Panc1 (cell line): ENCODE data around the gene PRMT9. TPM values are rescaled to one million over a fixed set of nuclear protein-coding genes. Genes with fewer than 3 reads are reported as not detected.
A peak's percentile ranks its signal among the peaks of the same experiment; 100 is the strongest.

Source experiments
- ATAC-seq: fragments of 200-7000 bp; cut with Tn5 transposase; 2 replicates; pipeline ENCODE4 v1.9.1; 2020; ENCODE audit warnings: mild to moderate bottlenecking, moderate library complexity
- BruUV-seq: library from RNA; stranded (reverse); fragments of 400-500 nt; replicated peaks from 2 replicates; lab custom pipeline; 2021; lab: Mats Ljungman, UMichigan
- CTCF ChIA-PET: fragments of 300-600 bp; sonication (Branson Sonifier 250); formaldehyde crosslinking; loops from one replicate; lab custom pipeline; 2022; ENCODE audit warnings: antibody characterized with exemption; lab: Charles Lee
- POLR2A ChIA-PET: fragments of 300-600 bp; sonication (Branson Sonifier 250); formaldehyde crosslinking; loops from one replicate; lab custom pipeline; 2022; ENCODE audit warnings: antibody characterized with exemption; lab: Charles Lee
- DNase-seq: peaks from one replicate; pipeline ENCODE4 v3.0.0-alpha.2; 2010; ENCODE audit warnings: low read depth, low spot score
- H3K27ac ChIP-seq: 2 replicates; pipeline ENCODE4 v1.5.1; 2011; ENCODE audit warnings: mild to moderate bottlenecking, low read length, inconsistent platforms
- H3K27me3 ChIP-seq: fragments of 200-500 bp; sonication (Bioruptor generic); 2 replicates; pipeline ENCODE4 v1.6.0; 2014; ENCODE audit warnings: low read length, inconsistent platforms; ENCODE audit not compliant: control insufficient read depth, insufficient read depth
- H3K36me3 ChIP-seq: fragments of 200-500 bp; sonication (Bioruptor generic); 2 replicates; pipeline ENCODE4 v1.5.1; 2014; ENCODE audit warnings: inconsistent platforms, mild to moderate bottlenecking, low read length, moderate library complexity; ENCODE audit not compliant: control insufficient read depth, insufficient read depth
- H3K4me1 ChIP-seq: 2 replicates; pipeline ENCODE4 v1.5.1; 2011; ENCODE audit warnings: inconsistent platforms, mild to moderate bottlenecking, low read length, moderate library complexity; ENCODE audit not compliant: control insufficient read depth, insufficient read depth
- H3K4me3 ChIP-seq, 2 experiments: 2 replicates each; pipeline ENCODE4 v1.5.1; 2011 to 2012; ENCODE audit warnings: low read depth in 2 of 2, low read length in 2 of 2, mild to moderate bottlenecking in 2 of 2, inconsistent platforms in 1 of 2, moderate library complexity in 1 of 2
- H3K9me3 ChIP-seq: fragments of 200-500 bp; sonication (Bioruptor generic); 2 replicates; pipeline ENCODE4 v1.5.1; 2014; ENCODE audit warnings: low read depth, mild to moderate bottlenecking, inconsistent platforms, low read length, moderate library complexity; ENCODE audit not compliant: control insufficient read depth, insufficient read depth
- POLR2AphosphoS5 ChIP-seq: IDR thresholded peaks from 2 replicates; pipeline ENCODE4 v1.6.1; 2012; ENCODE audit warnings: mild to moderate bottlenecking, low read depth, low read length, moderate library complexity
- SIN3A ChIP-seq: IDR thresholded peaks from 2 replicates; pipeline ENCODE4 v1.6.1; 2012; ENCODE audit warnings: low read depth, mild to moderate bottlenecking, low read length, moderate library complexity, borderline replicate concordance; ENCODE audit not compliant: insufficient read depth
- TCF7L2 ChIP-seq: IDR thresholded peaks from 2 replicates; pipeline ENCODE4 v1.6.1; 2011; ENCODE audit warnings: mild to moderate bottlenecking, low read depth, low read length, inconsistent platforms
- in situ Hi-C: cut with HindIII; loops from 2 replicates; pipeline ENCODE4 v1.10.0; 2016; ENCODE audit warnings: low sequenced_read_pairs, low pct_unique_long_range_greater_than_20kb
- intact Hi-C: fragments of 100-400 bp; cut with micrococcal nuclease; formaldehyde crosslinking; loops from one replicate; pipeline ENCODE4 v1.10.0; 2022; ENCODE audit not compliant: unreplicated experiment
- total RNA-seq: library from RNA; stranded (reverse); gene quantifications from one replicate; pipeline ENCODE4 v1.2.1, GENCODE V29; 2021; ENCODE audit not compliant: unreplicated experiment
- TF ChIP-seq, protein P1 (sequence below), 2 experiments: IDR thresholded peaks; 2 replicates each; pipeline ENCODE4 v1.6.1; 2011 to 2012; ENCODE audit warnings: low read depth in 2 of 2, control low read depth in 1 of 2, low read length in 1 of 2, mild to moderate bottlenecking in 1 of 2, moderate library complexity in 1 of 2; ENCODE audit not compliant: insufficient read depth in 1 of 2
- TF ChIP-seq, protein P2 (sequence below): fragments of 450-650 bp; IDR thresholded peaks from 2 replicates; pipeline ENCODE4 v1.5.1; 2017; ENCODE audit warnings: mild to moderate bottlenecking

The PRMT9 gene
- total RNA-seq, 1 experiment from 2014 or later = 4.4 TPM

DNA sequence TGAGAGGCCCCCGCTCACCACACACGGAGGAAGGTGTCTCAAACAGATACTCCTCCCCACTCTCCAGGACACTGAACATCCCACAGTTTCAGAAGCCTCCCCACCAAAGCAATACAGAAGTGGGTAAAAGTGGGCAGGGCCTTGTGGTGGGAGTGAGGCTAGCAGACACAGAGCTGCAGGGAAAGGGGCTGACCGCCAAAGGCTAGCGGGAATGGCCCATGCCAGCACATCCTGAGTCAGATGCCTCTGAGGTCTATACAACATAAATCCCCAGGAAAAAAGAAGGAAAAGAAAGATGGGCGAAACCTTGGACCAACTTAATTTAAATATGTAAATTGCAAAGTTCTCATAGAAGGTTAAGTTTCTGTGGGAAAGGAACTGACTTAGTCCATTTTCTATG is 26.0 kb upstream of the PRMT9 start:
- Histone ChIP-seq H3K4me1 (no peaks in the 10 kb centered on the region), H3K4me3 (no peak overlapping the region), H3K9me3 (no peaks in the 10 kb centered on the region), H3K27me3 (no peaks in the 10 kb centered on the region), H3K27ac (no peak overlapping the region), H3K36me3 (no peaks in the 10 kb centered on the region)
- BruUV-seq = no TSS peak
- POLR2A ChIA-PET = interaction anchor here (0.6 kb wide), 1 partner anchor 45 kb away, joined by 3 read pairs; no protein-coding TSS in a partner anchor
- TF ChIP-seq, protein P1, sequence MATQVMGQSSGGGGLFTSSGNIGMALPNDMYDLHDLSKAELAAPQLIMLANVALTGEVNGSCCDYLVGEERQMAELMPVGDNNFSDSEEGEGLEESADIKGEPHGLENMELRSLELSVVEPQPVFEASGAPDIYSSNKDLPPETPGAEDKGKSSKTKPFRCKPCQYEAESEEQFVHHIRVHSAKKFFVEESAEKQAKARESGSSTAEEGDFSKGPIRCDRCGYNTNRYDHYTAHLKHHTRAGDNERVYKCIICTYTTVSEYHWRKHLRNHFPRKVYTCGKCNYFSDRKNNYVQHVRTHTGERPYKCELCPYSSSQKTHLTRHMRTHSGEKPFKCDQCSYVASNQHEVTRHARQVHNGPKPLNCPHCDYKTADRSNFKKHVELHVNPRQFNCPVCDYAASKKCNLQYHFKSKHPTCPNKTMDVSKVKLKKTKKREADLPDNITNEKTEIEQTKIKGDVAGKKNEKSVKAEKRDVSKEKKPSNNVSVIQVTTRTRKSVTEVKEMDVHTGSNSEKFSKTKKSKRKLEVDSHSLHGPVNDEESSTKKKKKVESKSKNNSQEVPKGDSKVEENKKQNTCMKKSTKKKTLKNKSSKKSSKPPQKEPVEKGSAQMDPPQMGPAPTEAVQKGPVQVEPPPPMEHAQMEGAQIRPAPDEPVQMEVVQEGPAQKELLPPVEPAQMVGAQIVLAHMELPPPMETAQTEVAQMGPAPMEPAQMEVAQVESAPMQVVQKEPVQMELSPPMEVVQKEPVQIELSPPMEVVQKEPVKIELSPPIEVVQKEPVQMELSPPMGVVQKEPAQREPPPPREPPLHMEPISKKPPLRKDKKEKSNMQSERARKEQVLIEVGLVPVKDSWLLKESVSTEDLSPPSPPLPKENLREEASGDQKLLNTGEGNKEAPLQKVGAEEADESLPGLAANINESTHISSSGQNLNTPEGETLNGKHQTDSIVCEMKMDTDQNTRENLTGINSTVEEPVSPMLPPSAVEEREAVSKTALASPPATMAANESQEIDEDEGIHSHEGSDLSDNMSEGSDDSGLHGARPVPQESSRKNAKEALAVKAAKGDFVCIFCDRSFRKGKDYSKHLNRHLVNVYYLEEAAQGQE (IDR thresholded peaks at IDR 0.05; ENCODE audit: insufficient read depth in 1 of 2, low read depth in 2 of 2, low read length in 1 of 2) = no peak
- no peak for TF ChIP-seq TCF7L2
- TF ChIP-seq POLR2AphosphoS5 = no peak
- no peak for TF ChIP-seq SIN3A
- TF ChIP-seq, protein P2, sequence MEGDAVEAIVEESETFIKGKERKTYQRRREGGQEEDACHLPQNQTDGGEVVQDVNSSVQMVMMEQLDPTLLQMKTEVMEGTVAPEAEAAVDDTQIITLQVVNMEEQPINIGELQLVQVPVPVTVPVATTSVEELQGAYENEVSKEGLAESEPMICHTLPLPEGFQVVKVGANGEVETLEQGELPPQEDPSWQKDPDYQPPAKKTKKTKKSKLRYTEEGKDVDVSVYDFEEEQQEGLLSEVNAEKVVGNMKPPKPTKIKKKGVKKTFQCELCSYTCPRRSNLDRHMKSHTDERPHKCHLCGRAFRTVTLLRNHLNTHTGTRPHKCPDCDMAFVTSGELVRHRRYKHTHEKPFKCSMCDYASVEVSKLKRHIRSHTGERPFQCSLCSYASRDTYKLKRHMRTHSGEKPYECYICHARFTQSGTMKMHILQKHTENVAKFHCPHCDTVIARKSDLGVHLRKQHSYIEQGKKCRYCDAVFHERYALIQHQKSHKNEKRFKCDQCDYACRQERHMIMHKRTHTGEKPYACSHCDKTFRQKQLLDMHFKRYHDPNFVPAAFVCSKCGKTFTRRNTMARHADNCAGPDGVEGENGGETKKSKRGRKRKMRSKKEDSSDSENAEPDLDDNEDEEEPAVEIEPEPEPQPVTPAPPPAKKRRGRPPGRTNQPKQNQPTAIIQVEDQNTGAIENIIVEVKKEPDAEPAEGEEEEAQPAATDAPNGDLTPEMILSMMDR = no peak
- no peak for DNase-seq
- CTCF ChIA-PET = interaction anchor here (0.6 to 1.4 kb wide), 3 partner anchors 127 to 157 kb away, joined by 4 to 7 read pairs (median 5); no protein-coding TSS in a partner anchor
- 0 out of 2 replicates have a peak, but pooled peaks have one; percentile 49 for ATAC-seq
- intact Hi-C loops = loop anchor here (1.0 kb wide), 1 partner anchor 17 kb away; no protein-coding TSS in a partner anchor
- in situ Hi-C loops = no loop called here

DNA sequence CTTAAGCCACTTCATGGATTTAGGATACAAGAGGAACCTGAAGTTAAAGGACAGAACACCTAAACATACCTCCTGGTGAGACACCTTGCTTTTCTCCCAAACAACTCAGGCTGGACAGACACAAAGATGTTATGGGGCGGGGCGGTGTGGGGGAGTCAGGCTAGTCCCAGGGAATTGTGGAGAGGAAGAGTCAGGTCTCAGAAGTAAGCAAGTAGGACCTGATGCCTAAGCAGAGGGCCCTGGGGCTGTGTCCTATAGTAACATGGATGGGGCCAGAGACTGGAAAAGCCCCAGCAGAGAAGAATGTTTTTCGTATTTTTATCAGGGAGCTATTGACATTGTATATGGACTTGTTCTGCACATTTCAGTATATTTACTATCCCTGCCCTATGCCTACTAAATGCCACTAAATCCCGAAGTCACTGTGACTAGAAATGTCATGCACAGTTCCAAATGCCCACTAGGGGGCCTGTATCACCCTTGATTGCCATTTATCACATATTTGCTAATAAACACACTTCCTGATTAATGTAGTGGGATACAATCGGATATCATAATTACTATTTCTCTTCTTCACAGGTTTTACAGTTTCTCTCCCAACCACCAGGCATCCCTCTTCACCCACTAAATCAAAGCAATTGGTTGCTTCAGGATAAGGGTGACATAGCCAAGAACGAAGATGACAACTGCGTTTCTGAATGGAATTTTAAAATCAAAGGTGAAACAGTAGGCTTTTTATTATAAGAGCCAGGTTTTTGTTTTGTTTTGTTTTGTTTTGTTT is 24.1 kb upstream of the PRMT9 start:
- H3K9me3 ChIP-seq = no peaks in the 10 kb centered on the region
- no TSS peak for BruUV-seq
- in situ Hi-C loops (no loop called here), intact Hi-C loops (loop anchor here (1.0 kb wide), 1 partner anchor 158 kb away; no protein-coding TSS in a partner anchor)
- no peaks in the 10 kb centered on the region for H3K27me3 ChIP-seq
- no peaks in the 10 kb centered on the region for H3K4me1 ChIP-seq
- POLR2A ChIA-PET = no interaction called here
- no peak for TF ChIP-seq POLR2AphosphoS5
- TF ChIP-seq, protein P2 = peak; percentile 78
- peak; percentile 52 for DNase-seq
- no peak overlapping the region for H3K4me3 ChIP-seq
- CTCF ChIA-PET = interaction anchor here (1.4 kb wide), 1 partner anchor 159 kb away, joined by 4 read pairs; no protein-coding TSS in a partner anchor
- H3K27ac ChIP-seq = no peak overlapping the region
- peak; percentile 81 for ATAC-seq
- no peaks in the 10 kb centered on the region for H3K36me3 ChIP-seq
